Measurements from ENCODE around the gene ACSS1. TPM values are rescaled to one million over a fixed set of nuclear protein-coding genes. Genes with fewer than 3 reads are reported as not detected.

ACSS1 gene
- total and polyA plus RNA-seq, 2 of the 8 experiments (the other 6 are each of a cell fraction or from before 2014, with no cell fraction given), result 2.6 to 3.4 TPM

GRCh38 chr20:24970754-24971153 is 87.2 kb downstream of the ACSS1 start:
- Histone ChIP-seq H4K5ac (ENCODE audit: insufficient read length, low read depth, low read length) (no peak overlapping the region), H3K79me1 (ENCODE audit: low read depth, low read length) (0 out of 2 replicates have a peak, but pooled peaks cover 2% of the 10 kb centered on the region), H2BK120ac (replicated peaks; ENCODE audit: low read depth, low read length) (no peak overlapping the region), H2BK20ac (ENCODE audit: low read length) (no peak overlapping the region), H2AFZ (ENCODE audit: low read length) (no peak overlapping the region), H2BK15ac (ENCODE audit: low read length) (no peak overlapping the region), H3K27ac (ENCODE audit: low read depth, low read length) (no peak overlapping the region), H3K4me1 (replicated peaks in 1 of 4; ENCODE audit: control insufficient read depth in 3 of 4, insufficient read depth in 4 of 4, low read length in 3 of 4) (no peaks in the 10 kb centered on the region), H3K56ac (replicated peaks; ENCODE audit: insufficient read length, low read depth, low read length) (no peak overlapping the region), H2AK5ac (ENCODE audit: low read depth, low read length) (no peak overlapping the region), H3K18ac (ENCODE audit: extremely low read depth, low read length) (no peak overlapping the region), H3K9ac (replicated peaks in 1 of 4; ENCODE audit: extremely low read depth in 1 of 4, low read depth in 3 of 4, low read length in 3 of 4) (no peak overlapping the region), H3K79me2 (ENCODE audit: control insufficient read depth in 1 of 2, insufficient read depth in 2 of 2, low read length in 2 of 2) (no peaks in the 10 kb centered on the region; a peak in 1 of 4 replicates), H2BK12ac (ENCODE audit: low read depth, low read length) (no peak overlapping the region), H3K9me3 (ENCODE audit: insufficient read depth in 2 of 2, low read depth in 1 of 2, low read length in 1 of 2) (no peaks in the 10 kb centered on the region), H4K91ac (replicated peaks; ENCODE audit: insufficient read length, low read length) (no peak overlapping the region), H3K27me3 (replicated peaks in 1 of 4; ENCODE audit: control insufficient read depth in 3 of 4, extremely low read depth in 1 of 4, insufficient read depth in 3 of 4, low read length in 3 of 4) (no peaks in the 10 kb centered on the region), H3K4me2 (ENCODE audit: insufficient read depth in 1 of 2, low read depth in 2 of 2, low read length in 2 of 2) (no peak overlapping the region), H3K36me3 (ENCODE audit: control insufficient read depth in 2 of 4, insufficient read depth in 4 of 4, low read length in 3 of 4) (peaks cover 6 to 20% (median 16%) of the 10 kb centered on the region in 4 experiments; a peak in 7 of 8 replicates), H3K23me2 (ENCODE audit: low read depth, low read length) (no peaks in the 10 kb centered on the region), H4K20me1 (replicated peaks in 1 of 2; ENCODE audit: control insufficient read depth in 1 of 2, insufficient read depth in 2 of 2, low read length in 2 of 2) (peaks cover 3 to 5% of the 10 kb centered on the region in 2 experiments), H3K4me3 (ENCODE audit: extremely low read depth in 1 of 4, insufficient read depth in 2 of 4, low read depth in 3 of 4, low read length in 4 of 4) (no peak overlapping the region), H3K14ac (ENCODE audit: insufficient read length) (no peak overlapping the region), H3K23ac (ENCODE audit: insufficient read length) (no peak overlapping the region), H4K8ac (ENCODE audit: extremely low read depth, insufficient read depth, low read length) (no peak overlapping the region), H3K4ac (replicated peaks; ENCODE audit: insufficient read length, low read depth, low read length) (no peak overlapping the region), H2BK5ac (ENCODE audit: low read depth, low read length) (no peak overlapping the region)
- ChIA-PET CTCF (ENCODE audit: partially characterized antibody) (interaction anchor here (1.0 to 1.1 kb wide), 2 partner anchors 9 to 40 kb away, joined by 3 read pairs; no protein-coding TSS in a partner anchor), POLR2A (ENCODE audit: partially characterized antibody) (no interaction called here)
- FAIRE-seq (no peak), DNase-seq (ENCODE audit: low read depth in 1 of 2, low spot score in 2 of 2) (peak in 1 of 2 experiments; percentile 32)
- 90% methylated on average over 8 of the region's 8 CpGs; no CpG with 5 or more reads in 1 of the 2 experiments for WGBS, 2 experiments (ENCODE audit: extremely low coverage in 1 of 2, insufficient coverage in 1 of 2, insufficient read length in 1 of 2, insufficient replicate concordance in 2 of 2, low coverage in 1 of 2, low lambda C conversion rate in 2 of 2, missing lambda C conversion rate in 1 of 2)
- TF ChIP-seq KDM1A (IDR thresholded peaks at IDR 0.05; ENCODE audit: borderline replicate concordance, low read length), result no peak
- TF ChIP-seq TEAD4 (IDR thresholded peaks at IDR 0.05; ENCODE audit: low read depth, low read length), result no peak
- TF ChIP-seq KDM4A (IDR thresholded peaks at IDR 0.05; ENCODE audit: low read depth, low read length, severe bottlenecking), result no peak
- no peak for TF ChIP-seq EGR1 (IDR thresholded peaks at IDR 0.05; ENCODE audit: borderline replicate concordance, low read depth, low read length)
- no peak for TF ChIP-seq SIX5 (IDR thresholded peaks at IDR 0.05; ENCODE audit: low read depth, low read length)
- no peak for TF ChIP-seq POLR2A (IDR thresholded peaks at IDR 0.05; ENCODE audit: control extremely low read depth in 1 of 2, low read depth in 2 of 2, low read length in 2 of 2)
- TF ChIP-seq USF2 (IDR thresholded peaks at IDR 0.05; ENCODE audit: low read length), result no peak
